Hepatocyte (in vitro differentiated cells): ENCODE measurements around the gene PEX26. TPM values are rescaled to one million over a fixed set of nuclear protein-coding genes. Genes with fewer than 3 reads are reported as not detected.

Experiments used
- DNase-seq: peaks from one replicate; pipeline ENCODE4 v3.0.0-alpha.2; 2016; ENCODE audit warnings: low spot score
- H2AFZ ChIP-seq: fragments of 200-600 bp; sonication (generic); 2 replicates; pipeline ENCODE4 v1.6.0; 2016; ENCODE audit warnings: antibody characterized with exemption, mild to moderate bottlenecking
- H3K27ac ChIP-seq: fragments of 200-600 bp; sonication (generic); 2 replicates; pipeline ENCODE4 v1.5.1; 2016; ENCODE audit warnings: mild to moderate bottlenecking
- H3K27me3 ChIP-seq: fragments of 200-600 bp; sonication (generic); 2 replicates; pipeline ENCODE4 v1.6.1; 2016
- H3K36me3 ChIP-seq: fragments of 200-600 bp; sonication (generic); replicated peaks from 2 replicates; pipeline ENCODE4 v1.5.1; 2016; ENCODE audit warnings: low read depth; ENCODE audit not compliant: insufficient read depth
- H3K4me1 ChIP-seq: fragments of 200-600 bp; sonication (generic); 2 replicates; pipeline ENCODE4 v1.5.1; 2016; ENCODE audit warnings: mild to moderate bottlenecking, moderate library complexity; ENCODE audit not compliant: insufficient read depth
- H3K4me2 ChIP-seq: fragments of 200-600 bp; sonication (generic); 2 replicates; pipeline ENCODE4 v1.6.0; 2016
- H3K4me3 ChIP-seq: fragments of 200-600 bp; sonication (generic); 2 replicates; pipeline ENCODE4 v1.5.1; 2016; ENCODE audit warnings: mild to moderate bottlenecking
- H3K79me2 ChIP-seq: fragments of 200-600 bp; sonication (generic); 2 replicates; pipeline ENCODE4 v1.6.0; 2017; ENCODE audit warnings: mild to moderate bottlenecking
- H3K9me2 ChIP-seq: fragments of 200-600 bp; sonication (generic); replicated peaks from 2 replicates; pipeline ENCODE4 v1.6.0; 2017; ENCODE audit warnings: mild to moderate bottlenecking; ENCODE audit not compliant: insufficient read depth
- H3K9me3 ChIP-seq: fragments of 200-600 bp; sonication (generic); 2 replicates; pipeline ENCODE4 v1.5.1; 2016; ENCODE audit warnings: low read depth, mild to moderate bottlenecking
- H4K20me1 ChIP-seq: fragments of 200-600 bp; sonication (generic); 2 replicates; pipeline ENCODE4 v1.6.0; 2016; ENCODE audit warnings: mild to moderate bottlenecking; ENCODE audit not compliant: insufficient read depth, poor library complexity, severe bottlenecking
- CTCF ChIP-seq: fragments of 200-600 bp; sonication (generic); IDR thresholded peaks from 2 replicates; pipeline ENCODE4 v1.5.1; 2016; ENCODE audit warnings: antibody characterized with exemption, mild to moderate bottlenecking; ENCODE audit not compliant: poor library complexity
- EZH2 ChIP-seq: fragments of 200-600 bp; sonication (generic); IDR thresholded peaks from 2 replicates; pipeline ENCODE4 v1.6.1; 2016; ENCODE audit warnings: antibody characterized with exemption, mild to moderate bottlenecking, borderline replicate concordance
- EZH2phosphoT487 ChIP-seq: fragments of 200-600 bp; sonication (generic); IDR thresholded peaks from one replicate; pipeline ENCODE4 v1.6.1; 2018; ENCODE audit warnings: antibody characterized with exemption, mild to moderate bottlenecking, low read depth, moderate library complexity; ENCODE audit not compliant: unreplicated experiment, severe bottlenecking
- WGBS: methylation state at CpG from one replicate; pipeline ENCODE4 v1.1.6; 2016; ENCODE audit warnings: low lambda C conversion rate; ENCODE audit errors: missing lambda C conversion rate; 5-methylcytosine and 5-hydroxymethylcytosine counted together
- polyA plus RNA-seq: library from polyadenylated mRNA; unstranded; fragments of >200 nt; fragmentation: Nextera tagmentation; extraction: Ambion mirVana; gene quantifications from 2 replicates; pipeline ENCODE4 v1.2.1, GENCODE V29; 2016
- total RNA-seq: library from RNA; depleted of rRNA; stranded (reverse); fragments of >200 nt; gene quantifications from 2 replicates; pipeline ENCODE4 v1.2.3, GENCODE V29; 2014

PEX26 gene
- total and polyA plus RNA-seq, 2 experiments from 2014 or later: 5.4 to 30.9 TPM

- H3K79me2 ChIP-seq: no peaks in the 10 kb centered on the region
- no peaks in the 10 kb centered on the region for H4K20me1 ChIP-seq
- H3K4me3 ChIP-seq: no peak overlapping the region
- H3K36me3 ChIP-seq: no peaks in the 10 kb centered on the region
- H3K4me1 ChIP-seq: peaks cover 49% of the 10 kb centered on the region
- H3K9me3 ChIP-seq: no peaks in the 10 kb centered on the region
- no peak overlapping the region for H2AFZ ChIP-seq
- peak overlapping the region; percentile 96 for H3K27ac ChIP-seq
- no peaks in the 10 kb centered on the region for H3K9me2 ChIP-seq
- TF ChIP-seq EZH2 (no peak), EZH2phosphoT487 (no peak), CTCF (no peak)
- peak overlapping the region; percentile 26 for H3K4me2 ChIP-seq
- H3K27me3 ChIP-seq: no peaks in the 10 kb centered on the region
- 77% methylated on average over 4 of the region's 4 CpGs for WGBS
- peak; percentile 89 for DNase-seq
Observed at GRCh38 chr22:18057568-18058209, 20.1 kb upstream of the PEX26 start.

GRCh38 chr22:18058371-18059093 is 19.3 kb upstream of the PEX26 start:
- no peak for DNase-seq
- peak overlapping the region; percentile 96 for H3K27ac ChIP-seq

GRCh38 chr22:18059094-18059417 is 18.7 kb upstream of the PEX26 start:
- Histone ChIP-seq H4K20me1 (no peaks in the 10 kb centered on the region), H3K4me2 (no peak overlapping the region), H3K36me3 (no peaks in the 10 kb centered on the region), H3K27me3 (no peaks in the 10 kb centered on the region), H3K4me3 (no peak overlapping the region), H2AFZ (no peak overlapping the region), H3K9me3 (no peaks in the 10 kb centered on the region), H3K4me1 (peaks cover 49% of the 10 kb centered on the region), H3K9me2 (no peaks in the 10 kb centered on the region), H3K27ac (peak overlapping the region; percentile 96), H3K79me2 (no peaks in the 10 kb centered on the region)
- WGBS: 71% methylated on average over 5 of the region's 5 CpGs
- no peak for TF ChIP-seq CTCF
- no peak for TF ChIP-seq EZH2
- TF ChIP-seq EZH2phosphoT487: no peak
- no peak for DNase-seq

More at GRCh38 chr22:18058371-18059093, 19.3 kb upstream of the PEX26 start:
- Histone ChIP-seq H3K4me2 (peak overlapping the region; percentile 26), H3K36me3 (no peaks in the 10 kb centered on the region), H3K9me2 (no peaks in the 10 kb centered on the region), H3K27me3 (no peaks in the 10 kb centered on the region), H4K20me1 (no peaks in the 10 kb centered on the region), H3K79me2 (no peaks in the 10 kb centered on the region), H3K4me1 (peaks cover 49% of the 10 kb centered on the region), H2AFZ (no peak overlapping the region), H3K9me3 (no peaks in the 10 kb centered on the region), H3K4me3 (no peak overlapping the region)
- no peak for TF ChIP-seq EZH2phosphoT487
- TF ChIP-seq CTCF: no peak
- TF ChIP-seq EZH2: no peak
- WGBS: 90% methylated on average over 7 of the region's 7 CpGs
